Peyer's patch (tissue), 4 donors: ENCODE data around the gene RCBTB2.

Experiments
- POLR2A ChIP-seq, 2 donors: fragments of 450-650 bp; IDR thresholded peaks; one replicate each; pipeline ENCODE4 v1.5.1; 2017; ENCODE audit warnings: antibody characterized with exemption in 2 of 2, mild to moderate bottlenecking in 2 of 2, moderate library complexity in 2 of 2
- TF ChIP-seq, protein P1 (sequence below), 6 experiments: fragments of 450-650 bp in 4 of 6; fragments of 200-600 bp in 2 of 6; sonication (generic) in 1 of 6; IDR thresholded peaks; one replicate each; pipeline ENCODE4 v1.5.1; 2017 to 2019; ENCODE audit warnings: antibody characterized with exemption in 6 of 6, mild to moderate bottlenecking in 3 of 6, moderate library complexity in 1 of 6

GRCh38 chr13:48561466-48562235 is 28.8 kb upstream of the RCBTB2 start:
- no peak for TF ChIP-seq POLR2A (IDR thresholded peaks at IDR 0.05)
- TF ChIP-seq, protein P1, sequence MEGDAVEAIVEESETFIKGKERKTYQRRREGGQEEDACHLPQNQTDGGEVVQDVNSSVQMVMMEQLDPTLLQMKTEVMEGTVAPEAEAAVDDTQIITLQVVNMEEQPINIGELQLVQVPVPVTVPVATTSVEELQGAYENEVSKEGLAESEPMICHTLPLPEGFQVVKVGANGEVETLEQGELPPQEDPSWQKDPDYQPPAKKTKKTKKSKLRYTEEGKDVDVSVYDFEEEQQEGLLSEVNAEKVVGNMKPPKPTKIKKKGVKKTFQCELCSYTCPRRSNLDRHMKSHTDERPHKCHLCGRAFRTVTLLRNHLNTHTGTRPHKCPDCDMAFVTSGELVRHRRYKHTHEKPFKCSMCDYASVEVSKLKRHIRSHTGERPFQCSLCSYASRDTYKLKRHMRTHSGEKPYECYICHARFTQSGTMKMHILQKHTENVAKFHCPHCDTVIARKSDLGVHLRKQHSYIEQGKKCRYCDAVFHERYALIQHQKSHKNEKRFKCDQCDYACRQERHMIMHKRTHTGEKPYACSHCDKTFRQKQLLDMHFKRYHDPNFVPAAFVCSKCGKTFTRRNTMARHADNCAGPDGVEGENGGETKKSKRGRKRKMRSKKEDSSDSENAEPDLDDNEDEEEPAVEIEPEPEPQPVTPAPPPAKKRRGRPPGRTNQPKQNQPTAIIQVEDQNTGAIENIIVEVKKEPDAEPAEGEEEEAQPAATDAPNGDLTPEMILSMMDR (IDR thresholded peaks at IDR 0.05), result no peak
